HG03025 (cell line): ENCODE data around the gene UBE2F.
A peak's percentile ranks its signal among the peaks of the same experiment; 100 is the strongest.
"Not testable (repeated sequence)": the region's sequence is repeated elsewhere in the genome, so short reads cannot be mapped to it uniquely, and the experiment has no call there.

Experiments
- ATAC-seq: cut with Tn5 transposase; IDR thresholded peaks from one replicate; pipeline ENCODE4 v1.9.1; 2021; ENCODE audit warnings: mild to moderate bottlenecking, moderate library complexity; ENCODE audit not compliant: unreplicated experiment, low FRiP score

UBE2F gene

GRCh38 chr2:237943395-237944094 is 23.3 kb upstream of the UBE2F start:
- no peak for ATAC-seq

- ATAC-seq: no peak
Measured at GRCh38 chr2:237944302-237944701, 22.5 kb upstream of the UBE2F start.

- ATAC-seq: no peak
Measured at GRCh38 chr2:237946423-237946822, 20.4 kb upstream of the UBE2F start.

- ATAC-seq: not testable (repeated sequence)
Measured at GRCh38 chr2:237951354-237951753, 15.5 kb upstream of the UBE2F start.

- ATAC-seq: no peak
Measured at GRCh38 chr2:237951878-237952277, 14.9 kb upstream of the UBE2F start.

GRCh38 chr2:237952851-237953250 is 14.0 kb upstream of the UBE2F start:
- no peak for ATAC-seq

GRCh38 chr2:237955640-237956401 is 11.0 kb upstream of the UBE2F start:
- no peak for ATAC-seq

- no peak for ATAC-seq
Measured at GRCh38 chr2:237956402-237956736, 10.4 kb upstream of the UBE2F start.

- no peak for ATAC-seq
Measured at GRCh38 chr2:237961637-237962036, 5.2 kb upstream of the UBE2F start.

- no peak for ATAC-seq
Measured at GRCh38 chr2:237962432-237963084, 4.3 kb upstream of the UBE2F start.

- ATAC-seq: not testable (repeated sequence)
Measured at GRCh38 chr2:237963490-237963991, 3.3 kb upstream of the UBE2F start.

- ATAC-seq: no peak
Measured at GRCh38 chr2:237964194-237964577, 2.6 kb upstream of the UBE2F start.

- ATAC-seq: no peak
Measured at GRCh38 chr2:237964578-237965404, 2.0 kb upstream of the UBE2F start.

- not testable (repeated sequence) for ATAC-seq
Measured at GRCh38 chr2:237965844-237966243, 970 bp upstream of the UBE2F start.

GRCh38 chr2:237966250-237966564 is 607 bp upstream of the UBE2F start:
- no peak for ATAC-seq

- no peak for ATAC-seq
Measured at GRCh38 chr2:237967463-237967951, 693 bp downstream of the UBE2F start.

GRCh38 chr2:237968048-237968862 is 1.4 kb downstream of the UBE2F start:
- ATAC-seq: peak; percentile 45

- no peak for ATAC-seq
Measured at GRCh38 chr2:237971661-237972060, 4.8 kb downstream of the UBE2F start.

GRCh38 chr2:237972211-237972610 is 5.4 kb downstream of the UBE2F start:
- no peak for ATAC-seq

GRCh38 chr2:237972936-237973335 is 6.1 kb downstream of the UBE2F start:
- no peak for ATAC-seq
